HL-60/S4 (cell line): ENCODE data around the gene CNGB1.

Experiments used
- in situ Hi-C: fragments of 300-500 bp; cut with MboI; formaldehyde crosslinking; loops from 2 replicates; pipeline ENCODE4 v1.14.3; 2022; ENCODE audit warnings: low sequenced_read_pairs

CNGB1 gene

DNA sequence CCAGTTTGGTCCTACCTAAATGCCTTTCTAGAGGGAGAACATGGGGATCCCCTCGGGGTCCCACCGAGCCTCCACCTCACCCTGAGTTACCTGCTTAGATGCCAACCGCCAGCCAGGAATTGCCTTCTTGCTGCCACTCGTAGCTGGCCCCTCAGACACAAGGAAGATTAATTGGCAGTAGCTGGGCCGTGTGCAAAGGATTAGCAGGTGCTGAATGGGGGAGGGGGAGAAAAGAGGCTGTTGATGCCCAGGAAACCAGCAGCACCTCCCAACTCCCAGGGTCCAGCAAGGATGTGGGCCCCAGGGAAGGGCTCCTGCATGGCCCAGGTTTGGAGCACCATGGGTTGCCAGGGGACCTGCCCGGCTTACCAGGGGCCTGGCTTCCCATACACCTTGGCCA, at the start of gene CNGB1:
Gene CNGB1 (minus strand): TSS at position 159 of the 400 bp plus-strand sequence. CDS start 3,842 bp downstream, outside the sequence.
- in situ Hi-C loops, result no loop called here

DNA sequence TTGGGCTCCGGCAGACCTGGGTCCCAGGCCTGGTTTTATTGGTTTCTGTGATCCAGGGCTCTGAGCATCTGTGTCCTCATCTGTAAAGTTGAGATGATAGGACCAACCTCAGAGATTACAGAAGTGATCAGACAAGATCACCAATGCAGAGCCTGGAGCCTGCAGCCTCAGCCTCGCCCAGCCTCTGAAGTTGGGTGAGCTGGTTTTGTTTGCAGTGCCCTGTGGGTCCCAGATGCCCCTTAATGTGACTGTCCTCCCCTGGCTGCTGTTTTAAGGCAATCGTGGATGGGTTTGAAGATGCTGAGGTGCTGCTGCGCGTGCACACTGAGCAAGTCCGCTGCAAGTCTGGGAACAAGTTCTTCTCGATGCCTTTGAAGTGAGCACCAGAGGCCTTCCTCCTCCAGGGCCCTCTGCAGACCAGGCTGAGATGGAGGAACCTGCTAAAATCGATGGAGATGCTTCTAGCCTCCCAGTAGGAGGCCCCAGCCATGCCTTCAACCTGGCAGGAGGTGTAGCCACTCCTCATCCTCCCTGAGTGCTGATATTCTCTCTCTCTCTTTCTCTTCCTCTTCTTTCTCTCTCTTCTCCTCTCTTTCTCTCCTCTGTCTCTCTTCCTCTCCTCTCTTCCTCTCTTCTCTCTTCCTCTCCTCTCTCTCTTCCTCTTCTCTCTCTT, 49.1 kb upstream of the CNGB1 start:
- in situ Hi-C loops, result loop anchor here (25.0 kb wide), 1 partner anchor 258 kb away; no protein-coding TSS in a partner anchor

DNA sequence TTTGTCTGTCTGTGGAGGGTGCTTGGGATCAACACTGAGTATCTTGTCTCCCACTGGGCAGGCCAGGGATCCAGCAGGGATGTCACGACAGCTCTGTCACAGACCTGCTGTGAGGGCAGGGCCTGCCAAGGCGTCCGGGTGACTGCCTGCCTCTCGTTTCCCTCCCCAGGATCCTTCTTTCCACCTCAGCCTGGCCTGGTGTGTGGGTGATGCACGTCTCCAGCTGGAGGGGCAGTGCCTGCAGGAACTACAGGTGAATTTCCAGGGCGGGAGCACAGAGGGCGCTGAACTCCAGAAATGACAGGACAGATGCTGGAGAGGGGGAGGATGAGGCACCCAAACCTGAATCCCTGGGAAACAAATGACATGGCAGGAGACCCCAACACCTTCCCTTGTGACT, 47.9 kb upstream of the CNGB1 start:
- in situ Hi-C loops, result loop anchor here (25.0 kb wide), 1 partner anchor 257 kb away; no protein-coding TSS in a partner anchor

DNA sequence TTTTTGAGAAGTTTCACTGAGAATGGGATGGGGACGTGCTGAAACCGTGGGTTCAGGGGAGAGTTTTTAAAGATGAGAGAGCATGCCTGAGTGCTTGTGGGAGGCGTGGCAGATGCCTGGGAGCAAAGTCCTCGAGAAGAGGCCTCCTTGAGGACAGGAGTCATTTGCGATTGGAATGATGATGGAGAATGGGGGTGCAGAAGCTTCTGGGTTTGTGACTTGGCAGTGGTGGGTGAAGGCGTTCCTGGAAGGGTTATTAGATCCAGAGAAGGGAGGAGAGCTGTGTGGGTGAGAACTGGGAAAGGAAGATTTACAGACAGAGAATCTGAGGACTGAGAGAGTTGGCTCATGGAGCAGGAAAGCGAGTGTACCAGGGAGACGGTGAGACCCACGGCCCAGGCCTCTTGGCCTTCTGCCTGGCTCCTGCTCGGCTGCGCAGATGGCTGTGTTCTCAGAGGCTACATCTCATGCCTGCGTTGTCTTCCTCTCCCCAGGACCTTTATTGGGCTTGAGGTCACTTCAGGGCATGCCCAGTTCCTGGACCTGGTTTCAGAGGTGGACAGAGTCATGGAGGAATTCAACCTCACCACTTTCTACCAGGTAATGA, 46.0 kb upstream of the CNGB1 start:
- in situ Hi-C loops, result loop anchor here (25.0 kb wide), 1 partner anchor 255 kb away; no protein-coding TSS in a partner anchor

DNA sequence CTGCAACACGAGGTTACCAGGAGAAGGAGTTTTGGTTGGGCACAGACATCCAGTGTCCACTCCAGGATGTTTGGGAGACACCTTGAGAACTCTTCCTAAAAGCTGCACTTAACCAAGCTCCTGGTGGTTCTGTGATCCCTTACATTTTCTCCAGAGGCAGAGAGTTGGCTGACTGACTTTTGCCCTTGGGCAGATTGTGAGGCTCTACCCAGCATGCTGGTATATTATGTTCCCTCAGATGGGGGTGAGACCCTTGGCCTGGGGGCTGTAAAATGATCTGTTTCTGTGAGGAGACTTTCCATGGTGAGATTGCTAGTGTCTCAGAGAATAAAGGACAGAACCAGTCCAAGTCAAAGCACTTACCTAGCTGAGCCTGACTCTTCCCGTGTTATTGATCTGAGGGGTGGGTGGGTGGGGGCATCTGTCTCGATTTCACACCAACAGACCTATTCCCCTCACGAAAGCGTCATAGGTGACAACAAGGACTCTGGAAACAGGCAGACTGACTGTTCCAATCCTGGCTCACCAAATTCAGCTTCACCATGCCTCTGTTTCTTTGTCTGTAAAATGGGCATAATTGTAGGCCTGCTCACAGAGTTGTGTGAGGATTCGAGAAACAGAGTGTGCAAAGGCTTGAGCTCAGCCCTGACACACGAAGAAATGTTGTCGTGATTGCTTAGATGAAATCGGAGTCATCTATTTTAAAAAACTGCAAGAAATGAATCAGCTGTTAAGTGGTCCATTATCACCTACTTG, 42.5 kb upstream of the CNGB1 start:
- in situ Hi-C loops, result loop anchor here (25.0 kb wide), 1 partner anchor 251 kb away; no protein-coding TSS in a partner anchor

DNA sequence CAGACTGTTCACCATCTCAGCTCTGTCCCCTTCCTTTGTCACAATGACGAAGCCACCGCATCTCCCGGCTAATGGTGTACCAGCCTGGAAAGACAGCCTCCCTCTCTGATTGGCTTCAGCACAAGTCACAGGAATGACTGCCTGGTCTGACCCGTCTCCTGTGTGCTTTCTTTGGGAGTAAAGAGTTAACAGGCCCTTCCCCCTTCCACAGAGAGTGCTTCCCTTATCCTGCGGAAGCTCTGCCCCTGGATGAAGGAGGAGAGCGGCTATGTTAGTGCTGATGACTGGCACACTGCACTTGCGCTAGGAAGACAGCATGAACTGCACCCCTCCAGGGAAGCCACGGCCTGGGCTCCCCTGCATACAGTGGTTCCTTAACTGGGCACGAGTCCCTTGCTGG, 41.6 kb upstream of the CNGB1 start:
- in situ Hi-C loops, result loop anchor here (25.0 kb wide), 1 partner anchor 250 kb away; no protein-coding TSS in a partner anchor

DNA sequence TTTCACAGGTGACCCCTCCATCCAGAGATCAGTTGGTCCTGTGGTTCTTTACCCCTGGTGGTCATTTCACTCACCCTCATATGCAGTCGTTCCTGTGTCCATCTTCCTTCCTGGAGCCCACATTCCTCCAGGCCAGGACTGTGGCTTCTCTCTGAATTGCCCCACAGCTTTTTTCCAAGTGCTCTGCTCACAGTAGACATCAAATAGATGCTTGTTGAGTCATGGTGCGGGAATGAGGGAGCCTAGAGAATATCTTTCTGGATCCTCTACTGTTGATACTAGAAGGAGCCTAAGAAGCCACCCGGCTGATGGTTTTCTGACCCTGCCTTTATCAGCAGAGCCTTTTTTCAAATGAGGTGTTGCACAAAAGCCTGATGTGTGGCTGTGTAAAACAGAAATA, 40.7 kb upstream of the CNGB1 start:
- in situ Hi-C loops, result loop anchor here (25.0 kb wide), 1 partner anchor 249 kb away; no protein-coding TSS in a partner anchor

DNA sequence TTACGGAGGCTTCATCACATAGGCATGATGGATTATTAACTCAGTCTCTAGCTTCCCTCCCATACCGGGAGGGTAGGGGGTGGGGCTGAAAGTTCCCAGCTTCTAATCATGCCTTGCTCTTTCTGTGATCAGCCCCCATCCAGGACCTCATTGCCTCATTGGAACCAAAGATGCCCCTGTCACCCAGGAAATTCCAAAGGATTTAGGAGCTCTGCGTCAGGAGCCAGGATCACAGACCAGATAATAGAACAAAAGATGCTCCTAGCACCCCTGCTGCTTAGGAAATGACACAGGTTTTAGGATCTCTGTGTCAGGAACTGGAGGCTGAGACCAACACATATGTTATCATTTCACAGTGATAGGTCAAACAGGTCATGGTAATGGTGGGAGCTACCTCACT, 40.0 kb upstream of the CNGB1 start:
- in situ Hi-C loops, result loop anchor here (25.0 kb wide), 1 partner anchor 249 kb away; no protein-coding TSS in a partner anchor

DNA sequence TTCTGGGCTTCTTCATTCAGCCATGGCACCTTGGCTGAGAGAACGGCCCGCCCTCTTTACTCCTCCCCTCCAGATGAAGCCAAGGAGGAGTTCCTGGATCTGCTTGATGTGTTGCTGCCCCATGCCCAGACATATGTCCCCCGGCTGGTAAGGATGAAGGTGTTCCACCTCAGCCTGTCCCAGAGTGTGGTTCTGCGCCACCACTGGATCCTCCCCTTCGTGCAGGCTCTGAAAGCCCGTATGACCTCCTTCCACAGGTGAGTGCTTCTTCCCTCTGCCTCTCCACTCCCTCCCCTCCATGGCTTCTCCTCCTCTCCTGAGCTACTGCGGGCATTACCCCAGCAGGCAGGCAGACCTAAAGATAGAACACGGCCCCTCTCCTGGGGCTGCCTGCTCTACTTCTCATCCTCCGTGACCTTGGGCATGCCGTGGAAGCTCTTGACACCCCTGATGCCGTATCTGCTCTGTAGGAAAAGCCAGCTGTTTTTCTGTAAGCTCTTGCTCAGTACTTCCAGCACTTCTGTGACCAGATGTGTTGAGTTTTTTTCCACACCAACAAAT, 39.0 kb upstream of the CNGB1 start:
- in situ Hi-C loops, result loop anchor here (10.0 to 25.0 kb wide), 2 partner anchors 115 to 248 kb away; no protein-coding TSS in a partner anchor

DNA sequence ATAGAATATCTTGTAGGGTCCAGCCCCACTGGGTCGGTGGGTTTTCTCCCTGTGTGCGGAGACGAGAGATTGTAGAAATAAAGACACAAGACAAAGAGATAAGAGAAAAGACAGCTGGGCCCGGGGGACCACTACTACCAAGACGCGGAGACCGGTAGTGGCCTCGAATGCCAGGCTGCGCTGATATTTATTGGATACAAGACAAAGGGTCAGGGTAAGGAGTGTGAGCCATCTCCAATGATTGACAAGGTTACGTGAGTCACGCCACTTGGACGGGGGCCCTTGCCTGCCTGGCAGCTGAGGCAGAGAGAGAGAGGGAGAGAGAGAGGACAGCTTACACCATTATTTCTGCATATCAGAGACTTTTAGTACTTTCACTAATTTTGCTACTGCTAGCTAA, 33.8 kb upstream of the CNGB1 start:
- in situ Hi-C loops, result loop anchor here (10.0 to 25.0 kb wide), 2 partner anchors 110 to 242 kb away; no protein-coding TSS in a partner anchor

DNA sequence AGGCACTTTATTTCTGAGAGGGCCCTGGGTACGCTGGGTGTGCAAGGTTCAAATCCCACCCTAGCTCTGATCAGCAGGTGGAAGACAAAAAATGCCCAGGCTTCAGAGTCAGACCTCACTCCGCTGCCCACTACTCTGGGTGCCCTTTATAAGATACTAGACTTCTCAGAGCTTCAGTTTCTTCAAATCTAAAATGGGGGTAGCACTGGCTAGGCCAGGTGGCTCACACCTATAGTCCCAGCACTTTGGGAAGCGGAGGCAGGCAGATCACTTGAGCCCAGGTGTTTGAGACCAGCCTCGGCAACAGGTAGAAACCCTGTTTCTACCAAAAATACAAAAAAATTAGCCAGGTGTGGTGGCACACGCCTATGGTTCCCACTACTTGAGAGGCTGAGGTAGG, 32.0 kb upstream of the CNGB1 start:
- in situ Hi-C loops, result loop anchor here (10.0 to 25.0 kb wide), 2 partner anchors 108 to 241 kb away; no protein-coding TSS in a partner anchor

DNA sequence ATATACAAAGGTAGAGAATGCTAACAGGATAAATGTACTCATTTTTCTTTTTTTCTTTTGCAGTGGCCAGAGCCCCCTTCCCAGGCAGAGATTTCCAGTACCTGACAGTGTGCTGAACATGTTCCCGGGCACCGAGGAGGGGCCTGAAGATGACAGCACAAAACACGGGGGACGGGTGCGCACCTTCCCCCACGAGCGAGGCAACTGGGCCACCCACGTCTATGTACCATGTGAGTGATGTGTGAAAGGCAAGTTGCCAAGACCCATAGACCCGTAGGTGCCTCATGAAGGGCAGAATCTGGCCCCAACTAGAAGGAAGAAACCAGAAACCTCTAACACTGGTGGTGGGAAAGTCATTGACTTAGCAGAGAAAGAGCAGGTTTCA, 31.5 kb upstream of the CNGB1 start:
- in situ Hi-C loops, result loop anchor here (10.0 to 25.0 kb wide), 2 partner anchors 108 to 240 kb away; no protein-coding TSS in a partner anchor

DNA sequence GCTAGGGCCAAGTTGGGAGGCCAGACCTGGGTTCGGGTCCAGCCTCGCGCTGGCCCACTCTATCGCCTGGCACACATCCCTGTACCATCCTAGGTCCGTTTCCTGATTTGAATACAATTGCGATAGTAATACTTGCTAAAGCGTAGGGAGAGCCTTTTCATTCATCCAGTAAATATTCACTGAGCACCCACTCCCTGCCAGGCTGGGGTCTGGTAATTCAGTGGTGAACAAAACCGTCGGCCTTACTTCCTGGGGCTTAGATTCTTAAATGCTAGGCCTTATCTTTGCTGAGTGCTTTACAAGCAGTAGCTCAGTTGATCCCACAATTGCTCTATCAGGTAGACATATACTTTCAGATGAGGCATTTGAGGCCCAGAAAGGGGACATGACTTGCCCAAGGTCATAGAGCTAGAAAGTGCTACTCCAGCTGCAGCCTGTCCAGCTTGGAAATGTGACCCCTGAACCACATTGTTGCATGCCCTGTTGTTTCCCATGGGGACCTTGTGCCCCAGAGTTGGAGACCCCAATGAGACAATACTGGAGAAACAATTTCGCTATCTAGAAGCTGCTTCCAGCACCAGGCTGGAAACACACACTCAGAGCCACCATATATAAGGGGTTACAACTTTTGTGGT, 31.0 kb upstream of the CNGB1 start:
- in situ Hi-C loops, result loop anchor here (10.0 to 25.0 kb wide), 2 partner anchors 107 to 240 kb away; no protein-coding TSS in a partner anchor

DNA sequence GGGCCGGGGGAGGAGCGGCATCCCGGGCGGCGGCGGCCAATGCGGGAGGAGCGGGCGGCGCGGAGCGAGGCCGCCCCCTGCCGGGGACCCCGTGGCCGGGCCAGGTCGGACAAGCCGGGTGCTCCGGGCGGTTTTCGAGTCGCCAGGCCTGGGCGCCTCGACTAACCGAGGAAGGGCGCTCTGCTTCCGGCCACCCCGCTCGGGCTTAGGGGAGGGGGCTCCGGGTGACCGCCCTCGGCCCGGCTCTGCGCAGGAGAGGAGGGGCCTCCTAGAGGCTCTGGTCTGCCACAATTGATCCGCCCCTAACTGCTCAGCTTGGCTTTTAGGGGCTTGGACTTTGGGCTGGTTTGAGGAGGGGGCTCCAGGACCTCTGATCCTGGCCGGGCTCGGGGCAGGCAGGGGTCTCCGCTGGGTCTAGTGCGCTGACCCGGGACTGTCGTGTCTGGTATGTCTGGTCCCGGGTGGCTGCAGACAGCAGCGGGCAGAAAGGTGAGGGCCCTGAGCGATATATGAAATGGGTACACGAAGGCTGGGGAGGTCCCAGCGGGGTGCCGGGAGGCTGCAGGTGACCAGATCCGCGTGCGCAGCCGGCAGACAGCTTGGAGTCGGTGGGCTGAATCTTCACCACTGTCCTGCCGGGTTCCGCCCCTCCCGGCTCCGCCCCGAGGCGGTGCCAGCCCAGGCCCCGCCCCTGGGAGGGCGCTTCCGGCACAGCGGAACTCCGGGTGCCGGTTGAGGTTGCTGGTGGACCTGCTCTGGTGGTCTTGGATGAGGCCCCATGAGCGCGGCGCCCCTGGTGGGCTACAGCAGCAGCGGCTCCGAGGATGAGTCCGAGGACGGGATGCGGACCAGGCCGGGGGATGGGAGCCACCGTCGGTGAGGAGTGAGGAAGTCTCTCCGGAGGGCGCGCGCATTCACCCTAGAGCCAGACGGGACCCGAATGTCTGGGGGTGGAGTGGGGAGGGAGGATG, 30.1 kb upstream of the CNGB1 start, which contains the start of gene USB1:
Gene USB1 (plus strand): TSS at position 702 of the 971 bp plus-strand sequence. CDS start 77 bp downstream, at position 779.
- in situ Hi-C loops, result loop anchor here (10.0 to 25.0 kb wide), 2 partner anchors 106 to 239 kb away; no protein-coding TSS in a partner anchor

DNA sequence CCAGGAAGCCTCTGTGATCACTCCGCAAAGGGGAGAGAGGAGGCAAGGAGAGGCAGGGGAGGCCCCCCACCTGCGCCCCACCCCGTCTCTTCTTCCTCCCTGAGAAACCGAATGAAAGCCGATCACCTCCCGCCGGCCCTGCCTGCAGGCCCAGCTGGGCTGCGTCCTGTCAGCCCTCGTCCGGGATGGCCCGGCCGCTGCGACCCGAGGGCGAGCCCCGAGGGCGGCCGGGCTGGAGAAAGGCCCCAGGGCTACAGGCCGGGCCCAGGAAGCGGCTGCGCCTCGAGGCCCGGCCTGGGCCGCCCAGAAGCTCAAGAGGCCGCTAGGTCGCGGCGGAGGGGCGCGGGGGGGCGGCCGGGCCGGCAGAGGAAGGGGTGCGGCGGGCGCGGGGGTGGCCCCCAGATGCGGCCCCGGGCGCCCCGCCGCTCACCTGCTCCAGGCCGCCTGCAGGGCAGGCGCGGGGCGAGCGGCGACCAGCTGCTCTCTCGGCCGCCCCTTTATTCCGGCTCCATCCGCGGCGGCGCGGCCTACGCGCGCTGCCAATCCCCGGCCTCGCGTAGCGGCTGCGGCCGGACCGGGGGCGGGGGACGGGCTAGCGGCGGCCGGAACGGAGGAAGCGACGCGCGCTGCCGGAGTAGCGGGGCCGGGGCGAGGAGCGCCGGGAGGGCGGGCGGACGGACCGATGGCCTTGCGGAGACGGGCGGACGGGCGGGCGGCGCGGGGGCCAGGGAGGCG, 29.2 kb upstream of the CNGB1 start, which contains the start of gene ZNF319:
Gene ZNF319 (minus strand): TSS at position 702 of the 735 bp plus-strand sequence. CDS start 2,407 bp downstream, outside the sequence.
- in situ Hi-C loops, result loop anchor here (10.0 to 25.0 kb wide), 2 partner anchors 105 to 238 kb away; no protein-coding TSS in a partner anchor

DNA sequence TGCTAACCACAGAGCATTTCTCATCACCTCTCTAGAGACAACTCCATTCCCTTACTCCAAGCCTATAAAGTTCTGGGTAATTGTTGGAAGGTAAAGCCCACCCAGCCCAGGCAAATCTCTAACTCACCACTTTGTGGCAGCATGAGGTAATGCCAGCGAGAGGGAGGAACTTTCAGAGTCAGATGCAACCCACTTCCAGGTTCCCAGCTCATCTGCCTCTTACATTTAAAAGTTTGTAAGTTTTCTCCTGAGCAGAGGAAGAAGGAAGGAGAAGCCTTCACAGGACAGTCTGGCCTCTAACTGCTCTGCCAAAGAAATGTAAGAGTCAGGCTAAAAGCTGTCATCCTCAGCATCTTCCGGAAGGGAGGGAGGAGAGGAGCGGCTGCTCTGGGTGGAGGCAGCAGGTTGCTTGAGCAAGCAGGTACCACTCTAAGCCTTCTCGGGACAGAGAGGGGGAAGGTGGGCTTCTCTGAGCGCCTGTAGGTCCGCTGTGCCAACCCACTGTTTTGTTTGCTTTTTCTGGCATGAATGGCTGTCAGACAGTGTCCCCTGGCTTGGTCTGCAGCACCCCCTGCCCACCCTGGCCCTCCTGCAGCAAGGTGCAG, 28.5 kb upstream of the CNGB1 start:
- in situ Hi-C loops, result no loop called here

DNA sequence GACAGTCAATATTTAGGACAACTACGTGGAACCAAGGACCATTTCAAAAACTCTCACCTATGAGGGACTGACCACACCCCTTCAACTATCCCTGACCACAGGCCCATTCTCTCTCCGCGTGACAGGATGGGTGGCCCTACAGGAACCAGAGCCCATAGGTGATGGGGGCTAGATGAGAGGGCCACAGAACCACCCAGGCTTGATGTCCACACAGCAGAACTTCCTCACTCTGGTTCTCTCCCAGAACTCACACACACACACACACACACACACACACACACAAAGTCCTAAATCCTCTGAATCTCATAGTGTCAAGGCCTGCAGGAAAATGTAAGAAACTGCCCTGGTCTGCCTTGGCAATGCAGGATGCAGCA, 28.1 kb upstream of the CNGB1 start:
- in situ Hi-C loops, result no loop called here

DNA sequence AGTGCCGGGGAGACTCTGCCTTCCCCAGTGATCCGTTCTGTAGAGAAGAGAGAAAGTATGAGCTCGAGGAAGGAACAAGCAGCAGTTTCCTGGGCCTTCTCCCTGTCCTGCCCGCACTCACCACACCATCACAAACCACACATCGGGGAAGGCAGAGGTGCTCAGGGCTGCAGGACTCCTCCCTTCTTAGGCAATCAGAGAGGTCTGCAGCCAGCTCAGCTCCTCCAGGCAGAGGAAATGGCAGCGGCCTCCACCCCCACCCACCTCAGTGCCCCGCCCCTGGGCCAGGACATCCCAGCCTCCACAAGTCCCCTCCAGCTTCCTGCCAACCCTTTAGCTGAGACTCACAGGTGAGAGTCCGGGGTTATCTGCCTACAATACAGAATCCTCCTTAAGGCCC, 27.6 kb upstream of the CNGB1 start:
- in situ Hi-C loops, result no loop called here
